IPS-18a (cell line): ENCODE data around the gene KMT2E.
"Not testable (repeated sequence)": the region's sequence is repeated elsewhere in the genome, so short reads cannot be mapped to it uniquely, and the experiment has no call there.

Experiments used
- H3K27ac ChIP-seq: one replicate; pipeline ENCODE4 v1.5.1; 2013; ENCODE audit warnings: low read length
- H3K27me3 ChIP-seq: one replicate; pipeline ENCODE4 v1.6.1; 2013; ENCODE audit warnings: mild to moderate bottlenecking, low read length; ENCODE audit not compliant: control insufficient read depth, insufficient read depth
- H3K36me3 ChIP-seq: one replicate; pipeline ENCODE4 v1.6.1; 2013; ENCODE audit warnings: low read depth, low read length; ENCODE audit not compliant: control insufficient read depth
- H3K4me1 ChIP-seq: one replicate; pipeline ENCODE4 v1.6.1; 2013; ENCODE audit warnings: low read depth, low read length; ENCODE audit not compliant: control insufficient read depth
- H3K4me3 ChIP-seq: one replicate; pipeline ENCODE4 v1.5.1; 2013; ENCODE audit warnings: low read length
- H3K9ac ChIP-seq: one replicate; pipeline ENCODE4 v1.6.1; 2013; ENCODE audit warnings: mild to moderate bottlenecking, low read length, moderate library complexity
- H3K9me3 ChIP-seq: one replicate; pipeline ENCODE4 v1.6.1; 2013; ENCODE audit warnings: low read depth, low read length; ENCODE audit not compliant: control insufficient read depth

The KMT2E gene

GRCh38 chr7:104975553-104975952 lies 38.5 kb upstream of the KMT2E start:
- not testable (repeated sequence) for H3K9ac ChIP-seq, H3K9me3 ChIP-seq, H3K27ac ChIP-seq, H3K4me3 ChIP-seq, H3K36me3 ChIP-seq, H3K27me3 ChIP-seq
- peaks cover 31% of the 10 kb centered on the region for H3K4me1 ChIP-seq

- Histone ChIP-seq H3K4me1 (peaks cover 30% of the 10 kb centered on the region), H3K9ac (no peak overlapping the region), H3K27ac (no peak overlapping the region), H3K27me3 (no peaks in the 10 kb centered on the region), H3K9me3 (no peaks in the 10 kb centered on the region), H3K4me3 (no peak overlapping the region), H3K36me3 (no peaks in the 10 kb centered on the region)
Observed at GRCh38 chr7:104976966-104977636, 36.9 kb upstream of the KMT2E start.

GRCh38 chr7:104978460-104978859 lies 35.5 kb upstream of the KMT2E start:
- no peaks in the 10 kb centered on the region for H3K27me3 ChIP-seq
- no peaks in the 10 kb centered on the region for H3K36me3 ChIP-seq
- H3K9ac ChIP-seq: no peak overlapping the region
- H3K4me3 ChIP-seq: peak overlapping the region; percentile 9
- H3K27ac ChIP-seq: no peak overlapping the region
- H3K9me3 ChIP-seq: no peaks in the 10 kb centered on the region
- H3K4me1 ChIP-seq: peaks cover 30% of the 10 kb centered on the region

- Histone ChIP-seq H3K36me3 (no peaks in the 10 kb centered on the region), H3K4me1 (peaks cover 30% of the 10 kb centered on the region), H3K9me3 (no peaks in the 10 kb centered on the region), H3K9ac (peak overlapping the region; percentile 24), H3K4me3 (peak overlapping the region; percentile 9), H3K27ac (peak overlapping the region; percentile 8), H3K27me3 (no peaks in the 10 kb centered on the region)
Observed at GRCh38 chr7:104979167-104979841, 34.7 kb upstream of the KMT2E start.

- Histone ChIP-seq H3K4me3 (no peak overlapping the region), H3K9ac (no peak overlapping the region), H3K27me3 (no peaks in the 10 kb centered on the region), H3K27ac (no peak overlapping the region), H3K9me3 (no peaks in the 10 kb centered on the region), H3K36me3 (no peaks in the 10 kb centered on the region), H3K4me1 (peaks cover 39% of the 10 kb centered on the region)
Observed at GRCh38 chr7:104980440-104980839, 33.6 kb upstream of the KMT2E start.

GRCh38 chr7:104980841-104981671 lies 32.9 kb upstream of the KMT2E start:
- Histone ChIP-seq H3K9ac (no peak overlapping the region), H3K4me1 (peaks cover 41% of the 10 kb centered on the region), H3K4me3 (no peak overlapping the region), H3K36me3 (no peaks in the 10 kb centered on the region), H3K27me3 (no peaks in the 10 kb centered on the region), H3K27ac (no peak overlapping the region), H3K9me3 (no peaks in the 10 kb centered on the region)

GRCh38 chr7:104981672-104982037 lies 32.4 kb upstream of the KMT2E start:
- Histone ChIP-seq H3K9ac (no peak overlapping the region), H3K27ac (no peak overlapping the region), H3K36me3 (no peaks in the 10 kb centered on the region), H3K27me3 (no peaks in the 10 kb centered on the region), H3K9me3 (no peaks in the 10 kb centered on the region), H3K4me3 (no peak overlapping the region), H3K4me1 (peaks cover 42% of the 10 kb centered on the region)

- H3K9me3 ChIP-seq: no peaks in the 10 kb centered on the region
- no peak overlapping the region for H3K9ac ChIP-seq
- H3K36me3 ChIP-seq: no peaks in the 10 kb centered on the region
- no peak overlapping the region for H3K27ac ChIP-seq
- no peaks in the 10 kb centered on the region for H3K27me3 ChIP-seq
- H3K4me3 ChIP-seq: peak overlapping the region; percentile 71
- H3K4me1 ChIP-seq: peaks cover 42% of the 10 kb centered on the region
Observed at GRCh38 chr7:104982308-104983075, 31.5 kb upstream of the KMT2E start.

GRCh38 chr7:104983076-104983577 lies 30.9 kb upstream of the KMT2E start:
- Histone ChIP-seq H3K36me3 (no peaks in the 10 kb centered on the region), H3K4me1 (peaks cover 42% of the 10 kb centered on the region), H3K27ac (peak overlapping the region; percentile 91), H3K27me3 (no peaks in the 10 kb centered on the region), H3K9ac (peak overlapping the region; percentile 89), H3K4me3 (peak overlapping the region; percentile 71), H3K9me3 (no peaks in the 10 kb centered on the region)

- H3K9ac ChIP-seq: peak overlapping the region; percentile 89
- H3K9me3 ChIP-seq: no peaks in the 10 kb centered on the region
- H3K4me3 ChIP-seq: peak overlapping the region; percentile 71
- no peaks in the 10 kb centered on the region for H3K36me3 ChIP-seq
- H3K27ac ChIP-seq: peak overlapping the region; percentile 91
- peaks cover 35% of the 10 kb centered on the region for H3K4me1 ChIP-seq
- H3K27me3 ChIP-seq: no peaks in the 10 kb centered on the region
Observed at GRCh38 chr7:104983578-104984539, 30.1 kb upstream of the KMT2E start.
